ENCODE data around the gene ZNF783.

DNA sequence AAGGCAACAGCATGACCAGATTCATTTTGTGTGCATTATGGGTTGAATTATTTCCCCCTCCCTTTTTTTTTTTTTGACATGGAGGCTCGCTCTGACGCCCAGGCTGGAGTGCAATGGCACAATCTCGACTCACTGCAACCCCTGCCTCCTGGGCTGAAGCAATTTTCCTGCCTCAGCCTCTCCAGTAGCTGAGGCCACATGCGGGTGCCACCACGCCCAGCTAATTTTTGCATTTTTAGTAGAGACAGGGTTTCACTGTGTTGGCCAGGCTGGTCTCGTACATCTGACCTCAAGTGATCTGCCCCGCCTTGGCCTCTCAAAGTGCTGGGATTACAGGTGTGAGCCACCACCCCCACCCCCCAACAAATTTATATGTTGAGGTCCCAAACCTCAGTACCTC lies 42.0 kb downstream of the ZNF783 start:
- TF ChIP-seq, protein P1, sequence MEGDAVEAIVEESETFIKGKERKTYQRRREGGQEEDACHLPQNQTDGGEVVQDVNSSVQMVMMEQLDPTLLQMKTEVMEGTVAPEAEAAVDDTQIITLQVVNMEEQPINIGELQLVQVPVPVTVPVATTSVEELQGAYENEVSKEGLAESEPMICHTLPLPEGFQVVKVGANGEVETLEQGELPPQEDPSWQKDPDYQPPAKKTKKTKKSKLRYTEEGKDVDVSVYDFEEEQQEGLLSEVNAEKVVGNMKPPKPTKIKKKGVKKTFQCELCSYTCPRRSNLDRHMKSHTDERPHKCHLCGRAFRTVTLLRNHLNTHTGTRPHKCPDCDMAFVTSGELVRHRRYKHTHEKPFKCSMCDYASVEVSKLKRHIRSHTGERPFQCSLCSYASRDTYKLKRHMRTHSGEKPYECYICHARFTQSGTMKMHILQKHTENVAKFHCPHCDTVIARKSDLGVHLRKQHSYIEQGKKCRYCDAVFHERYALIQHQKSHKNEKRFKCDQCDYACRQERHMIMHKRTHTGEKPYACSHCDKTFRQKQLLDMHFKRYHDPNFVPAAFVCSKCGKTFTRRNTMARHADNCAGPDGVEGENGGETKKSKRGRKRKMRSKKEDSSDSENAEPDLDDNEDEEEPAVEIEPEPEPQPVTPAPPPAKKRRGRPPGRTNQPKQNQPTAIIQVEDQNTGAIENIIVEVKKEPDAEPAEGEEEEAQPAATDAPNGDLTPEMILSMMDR (IDR thresholded peaks at IDR 0.05; ENCODE audit: low read depth, low read length, poor library complexity, severe bottlenecking): no peak
- no peak for TF ChIP-seq EZH2phosphoT487 (IDR thresholded peaks at IDR 0.05; ENCODE audit: borderline replicate concordance, low read length)
